ENCODE measurements around the gene CAPN7. TPM values are rescaled to one million over a fixed set of nuclear protein-coding genes. Genes with fewer than 3 reads are reported as not detected.

Gene CAPN7
- total RNA-seq (2021): 25.2 and 26.1 TPM in 2 replicates
- long read RNA-seq, full-length matches to known transcripts: 54 of 100 reads
- long read RNA-seq, partial matches to known transcripts: 7 of 100 reads
- long read RNA-seq, other reads (novel, unspliced or antisense): 39 of 100 reads

- H3K79me2 ChIP-seq (ENCODE audit: insufficient read depth, low read length): no peaks in the 10 kb centered on the region
- no peaks in the 10 kb centered on the region for H3K79me1 ChIP-seq (ENCODE audit: insufficient read depth, low read depth, low read length, poor library complexity, severe bottlenecking)
- H2BK120ac ChIP-seq (ENCODE audit: low read depth, low read length, poor library complexity, severe bottlenecking): no peak within 1 kb of the TSS
- H2BK15ac ChIP-seq (ENCODE audit: low read depth, low read length): no peak within 1 kb of the TSS
- peaks cover 8% of the 10 kb centered on the region for H3K23me2 ChIP-seq (ENCODE audit: insufficient read length, low read depth, low read length, poor library complexity, severe bottlenecking)
- H4K5ac ChIP-seq (ENCODE audit: insufficient read length, low read depth, low read length): no peak within 1 kb of the TSS
- Mint-ChIP-seq H3K36me3 (ENCODE audit: insufficient read depth in 1 of 3, low read depth in 3 of 3) (peaks cover 0 to 8% (median 5%) of the 10 kb centered on the region in 3 experiments; a peak in 2 of 7 replicates), H3K27me3 (ENCODE audit: low read depth) (no peaks in the 10 kb centered on the region), H3K27ac (peak within 1 kb of the TSS; percentile 31 to 70 (median 35); a peak in 3 of 7 replicates), H3K4me3 (peak within 1 kb of the TSS; percentile 84 to 88), H3K4me1 (peaks cover 13 to 17% of the 10 kb centered on the region in 2 experiments), H3K9me3 (no peaks in the 10 kb centered on the region)
- peak within 1 kb of the TSS; percentile 34 for H3K9ac ChIP-seq (ENCODE audit: extremely low read depth, insufficient read length, low read length)
- H3K23ac ChIP-seq (ENCODE audit: insufficient read length, low read depth, low read length): no peak within 1 kb of the TSS
- H3T11ph ChIP-seq (ENCODE audit: low read length): no peak within 1 kb of the TSS
- no peak within 1 kb of the TSS for H2BK12ac ChIP-seq (ENCODE audit: insufficient read length, low read depth, low read length)
- H3K4ac ChIP-seq (ENCODE audit: low read depth, low read length): no peak within 1 kb of the TSS
- DNase-seq: peak; percentile 87
- no peak within 1 kb of the TSS for H3K56ac ChIP-seq (ENCODE audit: insufficient read length, low read depth, low read length)
- no CpG with 5 or more reads among the region's 92 CpGs for WGBS (ENCODE audit: extremely low coverage, insufficient read length, low lambda C conversion rate)
- H4K20me1 ChIP-seq (ENCODE audit: control insufficient read depth, insufficient read depth, insufficient read length): no peaks in the 10 kb centered on the region
- no peak within 1 kb of the TSS for H2BK5ac ChIP-seq (ENCODE audit: insufficient read length, low read length)
- H3K4me1 ChIP-seq (ENCODE audit: insufficient read depth, low read length): no peaks in the 10 kb centered on the region
- no peak within 1 kb of the TSS for H2BK20ac ChIP-seq (ENCODE audit: low read depth, low read length, poor library complexity, severe bottlenecking)
- H3K18ac ChIP-seq (ENCODE audit: insufficient read length, low read depth, low read length): peak within 1 kb of the TSS; percentile 22
- no peak within 1 kb of the TSS for H4K8ac ChIP-seq (replicated peaks; ENCODE audit: insufficient read length, low read depth, low read length)
- H2AFZ ChIP-seq (ENCODE audit: low read length): no peak within 1 kb of the TSS
- no peaks in the 10 kb centered on the region for H3K9me3 ChIP-seq (ENCODE audit: control insufficient read depth, low read depth, low read length)
- no peak within 1 kb of the TSS for H2AK5ac ChIP-seq (ENCODE audit: insufficient read length, low read length)
- peak within 1 kb of the TSS; percentile 88 for H3K4me2 ChIP-seq (ENCODE audit: insufficient read depth, insufficient read length, low read length)
- TF ChIP-seq CTCF (conservative IDR thresholded peaks at IDR 0.05): peak; percentile 60
- peak within 1 kb of the TSS; percentile 18; the same call in 1 of the 2 replicates for H3K14ac ChIP-seq (ENCODE audit: insufficient read depth, low read length)
- H3K27ac ChIP-seq (ENCODE audit: insufficient read length, low read depth, low read length): no peak within 1 kb of the TSS
- H3K27me3 ChIP-seq (ENCODE audit: insufficient read depth, low read length): no peaks in the 10 kb centered on the region
- H4K91ac ChIP-seq (ENCODE audit: insufficient read length, low read depth, low read length): no peak within 1 kb of the TSS
These were observed at the start of gene CAPN7 for GRCh38 chr3:15205934-15206661. Gene CAPN7, plus strand, starts transcription at chr3:15206246. Its CDS starts 250 bp downstream, at chr3:15206496.
